Measurements from ENCODE around the gene ACTC1. TPM values are rescaled to one million over a fixed set of nuclear protein-coding genes. Genes with fewer than 3 reads are reported as not detected.

ACTC1 gene
- total RNA-seq, 1 donor from 2014 or later, result not detected

Other genes starting within 250 kb of the ACTC1 start
- gene GOLGA8B, start 211.9 kb downstream of the ACTC1 start, total RNA-seq, result 228 and 239 TPM in 2 replicates
- not detected in 2 replicates for gene GJD2, start 40.6 kb downstream of the ACTC1 start, total RNA-seq
- 43.2 and 44.4 TPM in 2 replicates for gene AQR, start 174.2 kb upstream of the ACTC1 start, total RNA-seq
- gene ZNF770, start 192.7 kb upstream of the ACTC1 start, total RNA-seq, result 50.1 and 50.6 TPM in 2 replicates

Measured in activated T-helper 1 cell treated with anti-CD3 and anti-CD28 coated beads, Interleukin-12 subunit alpha, Interleukin-12 subunit beta, Interleukin-2, Interleukin-4 antibody, amounts not matched to agents 30 ng/mL and 10 ng/mL and 1 ng/mL, durations not matched to agents 14 hours and 24 hours and 36 hours (primary cell).